Measurements from ENCODE around the gene HIGD2B. TPM values are rescaled to one million over a fixed set of nuclear protein-coding genes. Genes with fewer than 3 reads are reported as not detected.

The HIGD2B gene
- total and polyA plus RNA-seq, 9 of the 15 experiments (the other 6 are each of a cell fraction or from before 2014, with no cell fraction given): 0.04 to 0.18 (median 0.14) TPM; not detected in 6

GRCh38 chr15:72690938-72691337 is 5.0 kb upstream of the HIGD2B start:
- Histone ChIP-seq H3K4me1 (replicated peaks in 1 of 2; ENCODE audit: control insufficient read depth in 2 of 2, insufficient read depth in 2 of 2, low read length in 2 of 2) (no peaks in the 10 kb centered on the region), H3K9me3 (replicated peaks; ENCODE audit: control insufficient read depth, insufficient read depth, low read depth, low read length) (no peaks in the 10 kb centered on the region; the same call in 1 of the 2 replicates), H3K9ac (ENCODE audit: insufficient read depth in 1 of 2, low read depth in 2 of 2, low read length in 2 of 2) (no peak overlapping the region), H4K20me1 (replicated peaks; ENCODE audit: control insufficient read depth, insufficient read depth, low read length) (no peaks in the 10 kb centered on the region), H3K27me3 (ENCODE audit: control insufficient read depth in 2 of 2, insufficient read depth in 2 of 2, low read length in 2 of 2) (no peaks in the 10 kb centered on the region), H3K27ac (ENCODE audit: extremely low read depth, low read depth, low read length) (no peak overlapping the region), H3K4me3 (no peak overlapping the region), H3K79me2 (ENCODE audit: control insufficient read depth, insufficient read depth, low read length) (peaks cover 36% of the 10 kb centered on the region), H3K4me2 (ENCODE audit: insufficient read depth, low read length) (no peak overlapping the region), H3K9me1 (ENCODE audit: control insufficient read depth, insufficient read depth, low read length) (no peaks in the 10 kb centered on the region), H2AFZ (ENCODE audit: low read depth, low read length) (no peak overlapping the region), H3K36me3 (ENCODE audit: control insufficient read depth, insufficient read depth, low read length) (peaks cover 5% of the 10 kb centered on the region; the same call in 1 of the 3 replicates)
- WGBS (ENCODE audit: insufficient coverage, low coverage, missing lambda C conversion rate): 87% methylated on average over 5 of the region's 5 CpGs
- TF ChIP-seq XRCC4 (IDR thresholded peaks at IDR 0.05; ENCODE audit: extremely low read depth, insufficient read depth, insufficient read length) (no peak), ZBTB26 (CRISPR knock-in tag; IDR thresholded peaks at IDR 0.05) (no peak), IRF1 (CRISPR knock-in tag; IDR thresholded peaks at IDR 0.05; ENCODE audit: borderline replicate concordance) (no peak), ARID1B (IDR thresholded peaks at IDR 0.05) (no peak), TAF7 (tag; IDR thresholded peaks at IDR 0.05) (no peak), NCOA4 (IDR thresholded peaks at IDR 0.05; ENCODE audit: partially characterized antibody) (no peak), ZNF584 (CRISPR knock-in tag; IDR thresholded peaks at IDR 0.05; ENCODE audit: low read depth) (no peak), CAMTA2 (CRISPR knock-in tag; conservative IDR thresholded peaks at IDR 0.05) (no peak), MTA2 (IDR thresholded peaks at IDR 0.05; ENCODE audit: low read depth) (no peak)
- TF ChIP-seq, protein P1, sequence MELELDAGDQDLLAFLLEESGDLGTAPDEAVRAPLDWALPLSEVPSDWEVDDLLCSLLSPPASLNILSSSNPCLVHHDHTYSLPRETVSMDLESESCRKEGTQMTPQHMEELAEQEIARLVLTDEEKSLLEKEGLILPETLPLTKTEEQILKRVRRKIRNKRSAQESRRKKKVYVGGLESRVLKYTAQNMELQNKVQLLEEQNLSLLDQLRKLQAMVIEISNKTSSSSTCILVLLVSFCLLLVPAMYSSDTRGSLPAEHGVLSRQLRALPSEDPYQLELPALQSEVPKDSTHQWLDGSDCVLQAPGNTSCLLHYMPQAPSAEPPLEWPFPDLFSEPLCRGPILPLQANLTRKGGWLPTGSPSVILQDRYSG (tag; conservative IDR thresholded peaks at IDR 0.05; ENCODE audit: low read depth): no peak
- ATAC-seq (no peak), FAIRE-seq (no peak), DNase-seq (ENCODE audit: extremely low read depth in 1 of 4, low spot score in 3 of 4) (no peak)
- intact Hi-C loops (cut with micrococcal nuclease): no loop called here
- ChIA-PET POLR2A (no interaction called here), CTCF (ENCODE audit: low intra/inter-chr PET ratio) (no interaction called here)
- no TSS peak for BruUV-seq (replicated peaks)
- in situ Hi-C loops (cut with MboI): no loop called here

All from K562 (cell line).